Measurements from ENCODE around the gene NPAS1. TPM values are rescaled to one million over a fixed set of nuclear protein-coding genes. Genes with fewer than 3 reads are reported as not detected.
A peak's percentile ranks its signal among the peaks of the same experiment; 100 is the strongest.

NPAS1 gene
- polyA plus RNA-seq, 3 donors: not detected

GRCh38 chr19:47089767-47090350, 70.2 kb downstream of the NPAS1 start:
- H3K9me3 ChIP-seq (replicated peaks in 1 of 2; ENCODE audit: control insufficient read depth in 1 of 2, insufficient read depth in 1 of 2, low read length in 2 of 2): no peaks in the 10 kb centered on the region
- no peak overlapping the region for H3K9ac ChIP-seq (ENCODE audit: insufficient read depth, low read length, poor library complexity, severe bottlenecking)
- H3K36me3 ChIP-seq (replicated peaks in 1 of 2; ENCODE audit: control insufficient read depth in 1 of 2, insufficient read depth in 2 of 2, low read length in 2 of 2): peaks cover 75 to 96% of the 10 kb centered on the region in 2 donors
- no peak for TF ChIP-seq CTCF (IDR thresholded peaks at IDR 0.05)
- H3K27ac ChIP-seq (ENCODE audit: low read depth in 1 of 2, low read length in 2 of 2): peak overlapping the region in 1 of 2 donors; percentile 31
- no peaks in the 10 kb centered on the region for H3K4me1 ChIP-seq (ENCODE audit: control insufficient read depth in 1 of 2, insufficient read depth in 2 of 2, low read length in 2 of 2)
- Mint-ChIP-seq H3K4me1 (no peaks in the 10 kb centered on the region), H3K36me3 (peaks cover 76 to 98% of the 10 kb centered on the region in 2 donors), H3K27me3 (ENCODE audit: low read depth in 3 of 3) (peaks cover 0 to 2% (median 0%) of the 10 kb centered on the region in 3 donors), H3K4me3 (no peak overlapping the region), H3K9me3 (no peaks in the 10 kb centered on the region), H3K27ac (peak overlapping the region in 4 of 7 donors; percentile 32 to 46 (median 39))
- H3K4me3 ChIP-seq (replicated peaks in 1 of 3; ENCODE audit: low read depth in 2 of 3, low read length in 3 of 3): no peak overlapping the region
- 96% methylated on average over 18 of the region's 21 CpGs for WGBS (ENCODE audit: insufficient coverage)
- peaks cover 24% of the 10 kb centered on the region for H3K79me2 ChIP-seq (ENCODE audit: insufficient read depth, low read length)
- intact Hi-C loops (cut with micrococcal nuclease): no loop called here
- no peak for DNase-seq
- H3K27me3 ChIP-seq (ENCODE audit: control insufficient read depth in 2 of 2, insufficient read depth in 2 of 2, low read length in 2 of 2): no peaks in the 10 kb centered on the region
- H2AFZ ChIP-seq (ENCODE audit: insufficient read depth, low read depth, low read length, poor library complexity, severe bottlenecking): no peak overlapping the region
- H4K20me1 ChIP-seq (ENCODE audit: insufficient read depth, low read length): peaks cover 33% of the 10 kb centered on the region
- H3K4me2 ChIP-seq (replicated peaks; ENCODE audit: extremely low read depth, low read length, poor library complexity, severe bottlenecking): no peak overlapping the region

- Mint-ChIP-seq H3K27me3 (ENCODE audit: low read depth in 3 of 3) (peaks cover 0 to 2% (median 0%) of the 10 kb centered on the region in 3 donors), H3K27ac (peak overlapping the region in 3 of 7 donors; percentile 0 to 65 (median 40)), H3K36me3 (peaks cover 75 to 95% of the 10 kb centered on the region in 2 donors), H3K4me1 (peaks cover 10% of the 10 kb centered on the region), H3K4me3 (no peak overlapping the region), H3K9me3 (no peaks in the 10 kb centered on the region)
- Histone ChIP-seq H3K9ac (ENCODE audit: insufficient read depth, low read length, poor library complexity, severe bottlenecking) (no peak overlapping the region), H3K4me3 (replicated peaks in 1 of 3; ENCODE audit: low read depth in 2 of 3, low read length in 3 of 3) (no peak overlapping the region), H3K4me2 (replicated peaks; ENCODE audit: extremely low read depth, low read length, poor library complexity, severe bottlenecking) (no peak overlapping the region), H3K79me2 (ENCODE audit: insufficient read depth, low read length) (peaks cover 58% of the 10 kb centered on the region), H2AFZ (ENCODE audit: insufficient read depth, low read depth, low read length, poor library complexity, severe bottlenecking) (no peak overlapping the region), H3K36me3 (replicated peaks in 1 of 2; ENCODE audit: control insufficient read depth in 1 of 2, insufficient read depth in 2 of 2, low read length in 2 of 2) (peaks cover 61 to 92% of the 10 kb centered on the region in 2 donors), H3K27ac (ENCODE audit: low read depth in 1 of 2, low read length in 2 of 2) (peak overlapping the region in 1 of 2 donors; percentile 22), H4K20me1 (ENCODE audit: insufficient read depth, low read length) (peaks cover 66% of the 10 kb centered on the region), H3K27me3 (ENCODE audit: control insufficient read depth in 2 of 2, insufficient read depth in 2 of 2, low read length in 2 of 2) (no peaks in the 10 kb centered on the region), H3K4me1 (ENCODE audit: control insufficient read depth in 1 of 2, insufficient read depth in 2 of 2, low read length in 2 of 2) (peaks cover 6 to 10% of the 10 kb centered on the region in 2 donors), H3K9me3 (replicated peaks in 1 of 2; ENCODE audit: control insufficient read depth in 1 of 2, insufficient read depth in 1 of 2, low read length in 2 of 2) (no peaks in the 10 kb centered on the region)
- DNase-seq: no peak
- 98% methylated on average over 5 of the region's 5 CpGs for WGBS (ENCODE audit: insufficient coverage)
- TF ChIP-seq CTCF (IDR thresholded peaks at IDR 0.05): no peak
- intact Hi-C loops (cut with micrococcal nuclease): no loop called here
Observed at GRCh38 chr19:47093254-47093653, 73.6 kb downstream of the NPAS1 start.
